ENCODE data around the gene INTS14.
A peak's percentile ranks its signal among the peaks of the same experiment; 100 is the strongest.
"Not testable (repeated sequence)": the region's sequence is repeated elsewhere in the genome, so short reads cannot be mapped to it uniquely, and the experiment has no call there.

Gene INTS14

DNA sequence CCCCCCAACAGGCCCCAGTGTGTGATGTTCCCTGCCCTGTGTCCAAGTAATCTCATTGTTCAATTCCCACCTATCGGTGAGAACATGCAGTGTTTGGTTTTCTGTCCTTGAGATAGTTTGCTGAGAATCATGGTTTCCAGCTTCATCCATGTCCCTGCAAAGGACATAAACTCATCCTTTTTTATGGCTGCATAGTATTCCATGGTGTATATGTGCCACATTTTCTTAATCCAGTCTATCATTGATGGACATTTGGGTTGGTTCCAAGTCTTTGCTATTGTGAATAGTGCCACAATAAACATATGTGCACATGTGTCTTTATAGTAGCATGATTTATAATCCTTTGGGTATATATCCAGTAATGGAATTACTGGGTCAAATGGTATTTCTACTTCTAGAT lies 5.0 kb upstream of the INTS14 start:
- H3K9me3 Mint-ChIP-seq (ENCODE audit: low read depth); H3K36me3 Mint-ChIP-seq; H3K27me3 Mint-ChIP-seq; H3K4me3 Mint-ChIP-seq; H3K27ac Mint-ChIP-seq: not testable (repeated sequence)
- peaks cover 20% of the 10 kb centered on the region for H3K4me1 Mint-ChIP-seq (ENCODE audit: low read depth)

DNA sequence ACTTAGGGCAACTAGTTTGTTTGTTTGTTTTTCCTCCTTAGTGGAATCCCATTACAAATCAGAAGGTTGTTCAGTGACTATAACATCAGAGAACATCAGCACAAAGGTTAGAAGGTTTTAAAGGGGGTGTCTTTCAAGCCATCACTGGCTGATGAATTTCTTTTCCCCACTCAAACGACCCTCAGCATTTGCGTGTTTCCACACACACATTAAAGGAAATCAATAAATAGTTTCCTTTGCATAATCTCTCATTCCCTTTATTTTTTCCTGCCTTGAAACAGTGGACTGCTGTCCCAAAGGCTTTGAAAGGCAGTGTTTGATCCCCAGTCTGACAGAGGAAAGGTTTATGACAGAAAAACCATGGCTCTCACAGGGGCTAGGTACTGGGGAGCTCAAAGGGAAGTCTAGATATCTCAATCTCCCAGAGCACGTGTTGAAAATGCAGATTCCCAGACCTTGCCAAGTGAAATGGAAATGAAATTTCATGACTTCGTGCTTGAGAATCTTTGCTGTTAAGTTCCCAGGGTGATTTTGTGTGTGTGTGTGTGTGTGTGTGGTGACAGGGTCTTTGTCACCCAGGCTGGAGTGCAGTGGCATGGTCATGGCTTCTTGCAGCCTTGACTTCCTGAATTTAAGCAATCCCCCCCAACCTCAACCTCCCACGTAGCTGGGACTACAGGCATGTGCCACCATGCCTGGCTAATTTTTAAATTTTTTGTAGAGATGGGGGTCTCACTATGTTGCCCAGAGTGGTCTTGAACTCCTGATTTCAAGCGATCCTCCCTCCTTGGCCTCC lies 2.2 kb upstream of the INTS14 start:
- no peaks in the 10 kb centered on the region for H3K9me3 Mint-ChIP-seq (ENCODE audit: low read depth)
- H3K4me1 Mint-ChIP-seq (ENCODE audit: low read depth), result peaks cover 33% of the 10 kb centered on the region
- no peaks in the 10 kb centered on the region for H3K27me3 Mint-ChIP-seq
- no peaks in the 10 kb centered on the region for H3K36me3 Mint-ChIP-seq
- H3K27ac Mint-ChIP-seq, result peak overlapping the region; percentile 96
- no peak overlapping the region for H3K4me3 Mint-ChIP-seq

DNA sequence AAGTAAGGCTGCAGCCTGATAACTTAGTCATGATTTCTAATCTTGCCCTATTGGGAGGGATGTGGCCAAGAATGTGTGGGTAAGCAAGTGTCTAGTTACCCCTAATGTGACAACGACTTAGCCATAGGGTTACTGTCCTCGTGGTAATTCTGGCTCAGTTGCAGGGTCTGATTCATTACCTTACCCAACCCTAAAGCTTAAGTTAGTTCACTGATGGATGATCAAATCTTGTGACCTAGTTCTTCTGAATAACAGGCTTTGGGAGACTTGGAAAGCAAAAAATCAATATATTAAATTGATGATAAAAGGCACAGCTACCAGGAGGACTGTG lies 1.6 kb upstream of the INTS14 start:
- H3K4me3 Mint-ChIP-seq, result peak overlapping the region; percentile 1
- peaks cover 36% of the 10 kb centered on the region for H3K4me1 Mint-ChIP-seq (ENCODE audit: low read depth)
- H3K36me3 Mint-ChIP-seq, result no peaks in the 10 kb centered on the region
- H3K9me3 Mint-ChIP-seq (ENCODE audit: low read depth), result no peaks in the 10 kb centered on the region
- H3K27me3 Mint-ChIP-seq, result no peaks in the 10 kb centered on the region
- H3K27ac Mint-ChIP-seq, result peak overlapping the region; percentile 96

DNA sequence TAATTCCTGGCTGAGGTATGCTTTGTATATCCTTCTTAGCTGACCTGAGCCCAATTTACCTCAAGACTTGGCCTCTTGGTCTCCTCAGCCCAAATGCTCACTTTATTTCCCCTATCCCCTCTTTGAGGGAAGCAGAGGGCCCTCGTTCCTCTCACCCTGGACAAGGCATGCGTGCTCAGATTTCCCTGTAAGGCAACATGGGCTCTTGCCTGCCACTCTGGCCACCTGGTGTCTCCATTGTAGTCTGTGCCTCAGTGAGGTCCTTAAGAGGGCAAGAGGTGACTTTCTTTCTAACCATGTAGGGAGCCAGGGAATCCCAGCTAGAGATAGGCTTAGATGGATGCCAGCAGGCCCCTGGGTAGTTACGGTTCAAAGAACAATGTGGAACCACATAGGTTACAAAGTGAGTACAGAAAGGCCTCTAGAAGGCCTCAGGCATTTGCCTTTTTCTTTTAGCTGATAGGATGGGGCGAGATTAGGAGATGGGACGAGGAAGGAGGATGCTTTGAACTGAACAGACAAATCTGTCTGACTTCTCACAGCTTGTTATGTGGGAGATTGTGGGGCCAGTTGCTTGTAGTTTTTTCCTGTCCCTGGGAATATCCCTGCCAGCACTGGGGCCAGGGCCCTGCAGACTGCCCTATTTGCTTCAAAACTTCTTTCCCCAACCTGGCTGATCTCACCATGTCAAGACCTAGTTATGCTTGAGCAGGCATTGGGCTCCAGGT lies 1.1 kb upstream of the INTS14 start:
- Mint-ChIP-seq H3K9me3 (ENCODE audit: low read depth) (no peaks in the 10 kb centered on the region), H3K36me3 (no peaks in the 10 kb centered on the region), H3K4me3 (peak overlapping the region; percentile 96), H3K27me3 (no peaks in the 10 kb centered on the region), H3K4me1 (ENCODE audit: low read depth) (peaks cover 36% of the 10 kb centered on the region), H3K27ac (peak overlapping the region; percentile 96)

DNA sequence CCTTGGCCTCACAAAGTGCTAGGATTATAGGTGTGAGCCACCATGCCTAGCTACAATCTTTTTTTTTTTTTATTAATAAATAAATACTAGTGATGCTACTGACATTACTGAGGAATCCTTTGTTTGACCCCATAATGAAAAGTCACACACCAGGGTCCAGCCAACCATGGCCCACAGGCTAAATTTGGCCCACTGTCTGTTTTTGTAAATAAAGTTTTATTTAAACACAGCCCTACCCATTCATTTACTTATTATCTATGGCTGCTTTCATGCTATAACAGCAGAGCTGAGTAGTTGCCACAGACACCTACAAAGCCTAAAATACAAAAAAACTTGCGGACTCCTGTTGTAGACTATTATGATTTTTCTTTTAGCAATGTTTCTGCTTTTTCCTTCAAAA lies 7.4 kb downstream of the INTS14 start:
- Mint-ChIP-seq H3K4me3 (no peak overlapping the region), H3K4me1 (ENCODE audit: low read depth) (peaks cover 6% of the 10 kb centered on the region)

DNA sequence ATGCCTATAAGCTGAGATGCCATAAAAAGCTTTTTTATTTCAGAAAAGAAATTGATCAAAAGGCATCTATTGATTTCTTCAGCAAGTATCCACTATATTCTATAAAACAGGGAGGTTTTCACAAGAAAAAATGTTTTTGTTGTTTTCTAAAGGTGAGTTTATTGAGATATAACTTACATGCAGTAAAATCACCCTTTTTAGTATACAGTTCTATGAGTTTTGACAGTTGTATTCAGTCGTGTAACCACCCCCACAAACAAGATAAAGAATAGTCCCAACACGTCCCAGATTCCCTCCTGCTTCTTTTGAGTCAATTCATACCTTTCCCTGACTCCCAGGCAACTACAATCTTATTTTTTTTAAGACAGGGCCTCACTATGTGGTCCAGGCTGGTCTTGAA lies 7.8 kb downstream of the INTS14 start:
- no peaks in the 10 kb centered on the region for H3K9me3 Mint-ChIP-seq (ENCODE audit: low read depth)
- H3K36me3 Mint-ChIP-seq, result peaks cover 3% of the 10 kb centered on the region
- peaks cover 5% of the 10 kb centered on the region for H3K4me1 Mint-ChIP-seq (ENCODE audit: low read depth)
- H3K27me3 Mint-ChIP-seq, result no peaks in the 10 kb centered on the region
- no peak overlapping the region for H3K27ac Mint-ChIP-seq
- no peak overlapping the region for H3K4me3 Mint-ChIP-seq

More for the DNA sequence above, 7.4 kb downstream of the INTS14 start:
- Mint-ChIP-seq H3K27me3 (no peaks in the 10 kb centered on the region), H3K36me3 (peaks cover 3% of the 10 kb centered on the region), H3K27ac (no peak overlapping the region), H3K9me3 (ENCODE audit: low read depth) (no peaks in the 10 kb centered on the region)

DNA sequence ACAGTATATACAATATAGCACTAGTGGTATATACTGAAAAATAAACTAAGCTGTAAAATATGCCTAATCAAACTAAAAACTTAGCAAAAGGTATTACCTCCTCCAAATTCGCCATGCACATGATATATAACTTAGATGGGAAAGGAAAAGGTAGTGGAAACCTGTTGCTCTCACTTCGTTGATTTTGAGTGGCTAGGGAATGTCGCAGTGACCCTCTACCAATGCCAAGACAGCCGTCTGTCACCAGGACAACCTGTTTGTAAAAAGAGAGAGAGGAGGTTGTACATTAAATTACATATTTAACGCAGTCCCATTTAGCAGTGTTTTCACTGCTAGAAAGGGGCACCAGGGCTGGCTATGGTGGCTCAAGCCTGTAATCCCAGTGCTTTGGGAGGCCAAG lies 11.3 kb downstream of the INTS14 start:
- Mint-ChIP-seq H3K9me3 (ENCODE audit: low read depth) (no peaks in the 10 kb centered on the region), H3K27me3 (no peaks in the 10 kb centered on the region), H3K36me3 (peaks cover 3% of the 10 kb centered on the region), H3K4me1 (ENCODE audit: low read depth) (no peaks in the 10 kb centered on the region), H3K27ac (no peak overlapping the region), H3K4me3 (no peak overlapping the region)

DNA sequence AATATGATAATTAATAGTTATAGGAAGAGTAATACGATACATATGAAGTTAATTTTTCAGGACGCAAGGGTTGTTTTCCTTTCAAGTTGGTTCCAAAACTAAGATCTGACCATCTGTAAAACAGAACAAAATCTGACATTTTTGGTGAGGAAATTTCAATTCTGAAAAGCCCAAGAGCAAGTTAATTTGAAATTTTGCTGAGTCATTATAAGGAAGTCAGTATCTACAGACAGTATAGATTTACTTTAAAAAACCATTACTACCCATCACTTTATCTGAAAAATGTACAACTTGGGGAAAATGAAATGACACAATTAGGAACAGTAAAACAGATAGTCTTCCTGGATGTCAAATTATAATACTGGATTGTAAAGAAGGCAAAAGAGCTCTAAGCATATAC lies 12.5 kb downstream of the INTS14 start:
- Mint-ChIP-seq H3K27me3 (no peaks in the 10 kb centered on the region), H3K27ac (peak overlapping the region; percentile 7), H3K9me3 (ENCODE audit: low read depth) (no peaks in the 10 kb centered on the region), H3K36me3 (peaks cover 3% of the 10 kb centered on the region), H3K4me3 (no peak overlapping the region), H3K4me1 (ENCODE audit: low read depth) (no peaks in the 10 kb centered on the region)

DNA sequence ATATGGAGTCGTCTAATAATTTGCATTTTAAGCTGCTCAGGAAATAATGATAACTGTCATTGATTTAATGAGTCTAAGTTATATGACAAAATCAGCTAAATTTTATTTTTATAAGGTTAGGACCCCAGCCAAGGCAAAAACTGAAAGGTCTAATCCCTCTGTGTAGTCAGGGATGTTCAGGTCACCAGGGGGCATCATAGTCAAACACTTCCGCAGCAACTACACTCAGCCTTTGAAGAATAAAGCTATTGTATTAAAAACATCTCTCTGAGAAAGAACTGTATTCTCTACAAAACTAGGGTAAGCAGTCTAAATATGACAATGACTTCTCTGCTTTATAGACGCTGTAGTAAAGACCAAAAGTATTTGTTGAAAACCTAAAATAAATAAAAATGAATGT lies 15.0 kb downstream of the INTS14 start:
- Mint-ChIP-seq H3K9me3 (ENCODE audit: low read depth) (no peaks in the 10 kb centered on the region), H3K36me3 (peaks cover 5% of the 10 kb centered on the region), H3K4me3 (no peak overlapping the region), H3K27me3 (no peaks in the 10 kb centered on the region), H3K4me1 (ENCODE audit: low read depth) (no peaks in the 10 kb centered on the region), H3K27ac (no peak overlapping the region)

DNA sequence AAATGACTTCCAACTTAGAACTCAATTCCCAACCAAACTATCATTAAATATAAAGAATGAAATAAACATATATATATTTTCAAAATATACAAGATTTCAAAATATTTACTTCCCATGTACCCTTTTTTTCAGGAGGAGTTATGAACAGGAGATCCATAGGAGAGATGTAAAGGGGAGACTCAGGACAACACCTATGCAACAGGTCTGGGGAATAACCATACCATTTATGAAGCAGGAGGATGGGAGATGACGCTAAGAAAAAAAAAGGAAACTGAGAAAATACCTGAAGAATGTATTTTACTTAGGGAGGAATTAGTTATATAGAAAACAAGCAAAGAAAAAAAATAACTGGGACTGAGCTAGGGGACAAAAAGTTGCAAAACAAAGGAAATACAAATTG lies 23.8 kb downstream of the INTS14 start:
- H3K4me3 Mint-ChIP-seq, result no peak overlapping the region
- H3K36me3 Mint-ChIP-seq, result peaks cover 35% of the 10 kb centered on the region
- no peaks in the 10 kb centered on the region for H3K9me3 Mint-ChIP-seq (ENCODE audit: low read depth)
- H3K27ac Mint-ChIP-seq, result peak overlapping the region; percentile 37
- no peaks in the 10 kb centered on the region for H3K27me3 Mint-ChIP-seq
- peaks cover 31% of the 10 kb centered on the region for H3K4me1 Mint-ChIP-seq (ENCODE audit: low read depth)

DNA sequence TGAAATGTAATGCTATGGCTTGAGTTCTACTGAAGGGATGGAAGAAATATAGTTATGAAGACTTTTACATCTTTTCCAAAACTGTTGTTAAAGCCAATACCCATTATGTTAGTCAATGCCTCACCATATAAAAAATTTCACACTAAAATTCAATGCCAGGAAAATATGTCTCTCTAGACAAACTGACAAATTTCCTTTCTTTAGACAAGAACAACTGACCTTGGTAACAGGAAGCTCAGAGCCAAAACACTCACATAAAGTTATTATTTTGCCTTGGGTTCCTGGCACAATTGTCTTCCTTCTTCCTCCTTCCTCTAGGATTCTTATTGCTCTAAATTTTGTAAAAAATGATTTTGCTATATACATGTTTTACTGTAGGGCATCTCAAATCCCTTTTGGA lies 26.7 kb downstream of the INTS14 start:
- Mint-ChIP-seq H3K4me1 (ENCODE audit: low read depth) (peaks cover 31% of the 10 kb centered on the region), H3K27me3 (no peaks in the 10 kb centered on the region), H3K36me3 (peaks cover 16% of the 10 kb centered on the region), H3K9me3 (ENCODE audit: low read depth) (no peaks in the 10 kb centered on the region), H3K4me3 (peak overlapping the region; percentile 68), H3K27ac (peak overlapping the region; percentile 82)

DNA sequence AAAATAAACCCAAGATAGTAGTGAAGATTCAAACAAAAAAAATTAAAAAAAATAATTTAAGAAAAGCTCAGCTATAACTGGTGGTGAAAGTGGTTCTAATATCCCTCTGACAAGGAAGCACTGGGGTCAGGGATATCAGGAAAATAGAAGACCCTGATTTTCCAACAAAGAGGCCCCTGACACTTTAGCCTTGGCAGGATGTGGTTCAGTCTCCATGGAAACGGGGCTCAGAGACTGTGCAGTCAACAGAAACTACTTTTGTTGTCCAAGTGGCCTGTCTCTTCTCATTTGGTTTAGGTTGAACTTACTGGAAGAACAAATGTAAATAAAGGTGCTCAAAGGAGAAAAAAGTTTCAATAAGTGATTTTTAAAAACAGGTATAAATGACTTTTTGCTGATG lies 27.2 kb downstream of the INTS14 start:
- Mint-ChIP-seq H3K27me3 (no peaks in the 10 kb centered on the region), H3K27ac (peak overlapping the region; percentile 82), H3K4me1 (ENCODE audit: low read depth) (peaks cover 31% of the 10 kb centered on the region), H3K36me3 (peaks cover 15% of the 10 kb centered on the region), H3K4me3 (peak overlapping the region; percentile 68), H3K9me3 (ENCODE audit: low read depth) (no peaks in the 10 kb centered on the region)

DNA sequence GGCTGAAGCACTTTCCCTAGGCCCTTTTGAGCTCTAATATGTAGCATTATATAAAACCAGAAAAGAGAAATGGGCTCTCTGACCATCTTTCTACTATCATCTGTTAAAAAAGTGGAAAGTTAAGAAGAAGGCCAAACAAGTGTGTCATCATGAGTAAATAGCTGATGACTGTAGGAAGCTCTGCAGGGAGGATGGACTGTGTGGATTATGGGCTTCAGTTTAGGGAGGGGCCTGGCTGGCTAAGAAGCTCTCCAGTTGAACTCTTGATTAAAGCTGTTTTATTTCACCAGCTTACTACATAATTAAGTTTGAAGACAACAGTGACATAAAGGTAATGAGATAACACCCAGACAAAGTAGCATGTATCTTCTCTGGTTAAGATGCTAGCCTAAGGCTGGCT lies 30.6 kb downstream of the INTS14 start:
- Mint-ChIP-seq H3K4me3 (no peak overlapping the region), H3K27me3 (no peaks in the 10 kb centered on the region), H3K9me3 (ENCODE audit: low read depth) (no peaks in the 10 kb centered on the region), H3K4me1 (ENCODE audit: low read depth) (peaks cover 25% of the 10 kb centered on the region), H3K27ac (peak overlapping the region; percentile 58), H3K36me3 (peaks cover 8% of the 10 kb centered on the region)

DNA sequence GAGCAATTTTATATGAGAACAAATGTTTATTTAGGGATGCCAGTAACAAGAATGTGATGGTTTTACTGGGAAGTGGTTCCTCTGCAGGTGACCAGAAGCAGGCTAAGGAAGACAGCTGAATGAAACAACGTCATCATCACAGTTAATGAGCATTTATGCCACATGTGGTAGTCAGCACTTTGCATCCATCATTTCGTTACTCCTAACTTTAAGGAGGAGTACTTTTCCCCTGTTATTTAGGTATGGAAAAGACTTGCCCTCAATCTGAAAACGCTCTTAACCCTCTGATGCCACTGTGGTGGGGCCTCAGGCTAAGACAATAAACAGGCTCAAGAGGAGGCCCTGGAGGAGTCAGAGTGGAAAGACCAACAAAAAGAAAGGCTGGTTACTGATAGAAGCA lies 31.2 kb downstream of the INTS14 start:
- Mint-ChIP-seq H3K9me3 (ENCODE audit: low read depth) (no peaks in the 10 kb centered on the region), H3K27me3 (no peaks in the 10 kb centered on the region), H3K36me3 (peaks cover 8% of the 10 kb centered on the region), H3K4me3 (no peak overlapping the region), H3K4me1 (ENCODE audit: low read depth) (peaks cover 24% of the 10 kb centered on the region), H3K27ac (no peak overlapping the region)

DNA sequence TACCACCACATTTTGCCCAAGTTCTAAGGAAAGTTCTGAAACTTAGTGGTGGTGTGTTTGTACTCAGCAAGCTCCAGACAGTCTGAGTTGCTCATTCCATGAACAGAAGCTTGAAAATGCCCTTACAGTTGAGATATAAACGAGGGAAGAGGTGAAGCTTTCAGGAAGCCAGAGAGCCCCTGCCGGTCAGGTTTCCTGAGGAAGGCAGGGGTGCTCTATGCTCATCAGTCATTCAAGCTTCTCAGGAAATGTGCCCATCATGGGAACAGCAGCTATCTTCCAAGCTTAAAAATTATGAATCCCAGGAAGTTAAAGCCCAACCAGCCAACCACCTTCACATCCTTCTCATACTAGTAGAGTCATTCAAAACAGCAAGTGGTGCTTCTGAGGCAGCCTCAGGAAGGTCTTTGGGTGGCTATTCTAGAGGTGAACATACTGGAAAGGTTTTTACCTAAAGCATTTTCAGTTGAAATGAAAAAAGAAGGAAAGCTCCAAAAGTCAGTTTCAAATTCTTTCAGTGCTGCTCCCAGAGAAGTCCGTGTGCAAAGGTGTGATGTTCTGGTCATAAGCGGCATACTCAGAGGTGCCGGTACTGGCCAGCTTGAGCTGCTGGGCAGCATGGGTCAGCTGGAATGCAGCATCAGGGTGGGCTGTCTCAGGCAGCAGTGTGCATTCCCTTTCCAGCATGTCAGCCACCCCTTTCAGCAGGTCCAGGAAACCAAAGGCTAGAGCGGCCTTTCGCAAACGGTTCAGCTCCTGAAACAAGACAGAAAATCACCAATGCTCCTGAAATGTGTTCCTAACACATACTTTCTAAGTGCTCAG lies 31.8 kb downstream of the INTS14 start:
- H3K9me3 Mint-ChIP-seq (ENCODE audit: low read depth), result no peaks in the 10 kb centered on the region
- peaks cover 17% of the 10 kb centered on the region for H3K4me1 Mint-ChIP-seq (ENCODE audit: low read depth)
- no peaks in the 10 kb centered on the region for H3K27me3 Mint-ChIP-seq
- H3K4me3 Mint-ChIP-seq, result no peak overlapping the region
- peaks cover 7% of the 10 kb centered on the region for H3K36me3 Mint-ChIP-seq
- H3K27ac Mint-ChIP-seq, result no peak overlapping the region

Data from activated naive CD8-positive, alpha-beta T cell (primary cell).